Gastrocnemius medialis (tissue), 4 donors: Measurements from ENCODE around the gene SLC50A1. TPM values are rescaled to one million over a fixed set of nuclear protein-coding genes. Genes with fewer than 3 reads are reported as not detected.
A peak's percentile ranks its signal among the peaks of the same experiment; 100 is the strongest.

Experiments used
- ATAC-seq, 2 donors: fragments of 150-250 bp; one replicate each; pipeline ENCODE4 v1.9.1; 2016
- DNase-seq, 2 donors: peaks; one replicate each; pipeline ENCODE4 v3.0.0-alpha.2; 2019
- H3K27ac ChIP-seq, 4 donors: fragments of 200-600 bp; sonication (generic); 1 replicate in 1 of 4; 2 replicates in 3 of 4; pipeline ENCODE4 v1.5.1; 2016 to 2018; ENCODE audit warnings: mild to moderate bottlenecking in 2 of 4, moderate library complexity in 1 of 4
- H3K27me3 ChIP-seq, 3 donors: fragments of 200-600 bp; sonication (generic) in 2 of 3; 1 replicate in 1 of 3; 2 replicates in 2 of 3; pipeline versions ENCODE4 v1.5.1 to v1.6.0; 2016 to 2019; ENCODE audit warnings: mild to moderate bottlenecking in 1 of 3, moderate library complexity in 1 of 3
- H3K36me3 ChIP-seq, 2 donors: fragments of 200-600 bp; sonication (generic) in 1 of 2; one replicate each; pipeline ENCODE4 v1.5.1; 2017 to 2018
- H3K4me1 ChIP-seq, 2 donors: fragments of 200-600 bp; sonication (generic) in 1 of 2; one replicate each; pipeline ENCODE4 v1.5.1; 2016 to 2017; ENCODE audit warnings: mild to moderate bottlenecking in 2 of 2
- H3K4me3 ChIP-seq, 4 donors: fragments of 200-600 bp; sonication (generic) in 3 of 4; 1 replicate in 1 of 4; 2 replicates in 3 of 4; pipeline ENCODE4 v1.5.1; 2016 to 2019; ENCODE audit warnings: mild to moderate bottlenecking in 2 of 4
- H3K9me3 ChIP-seq, 3 donors: fragments of 200-600 bp; sonication (generic) in 2 of 3; 1 replicate in 1 of 3; 2 replicates in 2 of 3; pipeline ENCODE4 v1.5.1; 2016 to 2019
- CTCF ChIP-seq, 5 experiments: fragments of 450-650 bp in 3 of 5; fragments of 200-600 bp in 2 of 5; sonication (generic) in 2 of 5; IDR thresholded peaks in 4 of 5; conservative IDR thresholded peaks in 1 of 5; 1 replicate in 4 of 5; 2 replicates in 1 of 5; pipeline ENCODE4 v1.5.1; 2016 to 2019; ENCODE audit warnings: antibody characterized with exemption in 5 of 5, mild to moderate bottlenecking in 3 of 5, moderate library complexity in 3 of 5
- POLR2A ChIP-seq, 2 donors: fragments of 450-650 bp; IDR thresholded peaks; one replicate each; pipeline ENCODE4 v1.6.1; 2017; ENCODE audit warnings: antibody characterized with exemption in 2 of 2, mild to moderate bottlenecking in 2 of 2, moderate library complexity in 2 of 2
- in situ Hi-C, 4 donors: fragments of 200-750 bp; cut with MboI; loops; one replicate each; pipeline versions ENCODE4 v1.15.0 to v1.8.0; 2017; ENCODE audit warnings: low sequenced_read_pairs in 4 of 4
- intact Hi-C: fragments of 100-400 bp; cut with DNase I; formaldehyde crosslinking; loops from one replicate; pipeline ENCODE4 v1.15.1; 2023; ENCODE audit warnings: low total_unique reads
- total RNA-seq, 4 donors: library from RNA; depleted of rRNA; stranded (reverse); fragments of >200 nt; gene quantifications; one replicate each; pipeline versions ENCODE4 v1.1.0 to v1.2.3, GENCODE V29; 2016

Gene SLC50A1
- total RNA-seq, 4 donors from 2014 or later = 3.5 to 11.4 (median 8.2) TPM

GRCh38 chr1:155126556-155127104 is 9.0 kb upstream of the SLC50A1 start:
- TF ChIP-seq CTCF (IDR thresholded peaks at IDR 0.05 in 4 of 5, conservative IDR thresholded peaks at IDR 0.05 in 1 of 5) (no peak), POLR2A (IDR thresholded peaks at IDR 0.05) (no peak)
- peak in 1 of 2 donors; percentile 9 for ATAC-seq
- Histone ChIP-seq H3K27me3 (peaks cover 14 to 43% (median 34%) of the 10 kb centered on the region in 3 donors), H3K36me3 (peaks cover 0 to 5% of the 10 kb centered on the region in 2 donors), H3K4me3 (peak overlapping the region; percentile 64 to 88 (median 74)), H3K4me1 (peaks cover 11 to 44% of the 10 kb centered on the region in 2 donors), H3K27ac (peak overlapping the region; percentile 80 to 100 (median 88)), H3K9me3 (no peaks in the 10 kb centered on the region)
- intact Hi-C loops (no loop called here), in situ Hi-C loops (no loop called here)
- DNase-seq = no peak

DNA sequence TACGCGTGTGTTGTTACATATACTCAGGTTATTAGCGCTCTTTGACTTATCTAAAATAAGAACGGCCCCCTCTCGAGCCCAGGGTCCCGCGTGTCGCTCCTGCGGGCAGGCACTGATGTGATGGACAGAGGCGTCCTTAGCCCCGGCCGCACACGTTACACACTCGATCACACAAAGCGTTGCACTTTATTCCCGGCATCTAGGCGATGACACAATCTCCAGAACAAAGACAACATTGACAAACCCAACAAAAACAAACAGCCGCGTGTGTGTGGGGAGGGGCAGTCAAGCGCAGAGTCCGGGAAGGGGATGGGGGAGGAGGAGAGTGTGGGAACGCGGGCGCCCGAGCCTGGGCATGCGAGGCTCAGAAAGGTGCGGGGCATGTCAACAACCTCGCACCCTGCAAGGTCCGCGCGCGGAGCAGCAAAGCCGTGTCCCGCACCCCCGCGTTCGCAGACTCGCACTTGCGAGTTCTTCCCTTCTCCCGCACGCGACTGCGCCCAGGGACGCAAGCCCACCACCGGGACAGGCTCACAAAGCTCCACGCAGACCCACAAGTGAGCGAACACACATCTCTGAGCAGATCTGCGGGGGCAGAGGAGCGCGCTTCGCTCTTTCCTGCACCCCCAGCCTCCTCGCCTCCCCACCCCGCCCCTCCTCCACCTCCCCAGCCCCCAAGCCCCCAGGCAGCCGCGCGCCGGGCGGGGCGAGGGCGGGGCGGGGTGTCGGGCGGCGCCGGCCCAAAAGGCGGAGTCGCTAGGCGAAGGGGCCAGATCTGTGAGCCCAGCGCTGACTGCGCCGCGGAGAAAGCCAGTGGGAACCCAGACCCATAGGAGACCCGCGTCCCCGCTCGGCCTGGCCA is 8.3 kb upstream of the SLC50A1 start, which contains the start of gene EFNA1:
EFNA1 (plus strand) TSS at position 772 of the 862 bp plus-strand sequence. CDS start 102 bp downstream, outside the sequence.
- peak within 1 kb of the TSS; percentile 80 to 100 (median 88) for H3K27ac ChIP-seq
- H3K9me3 ChIP-seq = no peaks in the 10 kb centered on the region
- intact Hi-C loops = no loop called here
- in situ Hi-C loops = no loop called here
- DNase-seq (peak in 1 of 2 donors; percentile 32), ATAC-seq (peak; percentile 23)
- TF ChIP-seq CTCF (IDR thresholded peaks at IDR 0.05 in 4 of 5, conservative IDR thresholded peaks at IDR 0.05 in 1 of 5) (no peak), POLR2A (IDR thresholded peaks at IDR 0.05) (peak; percentile 61 to 70)
- H3K36me3 ChIP-seq = peaks cover 0 to 7% of the 10 kb centered on the region in 2 donors
- peaks cover 19 to 51% of the 10 kb centered on the region in 2 donors for H3K4me1 ChIP-seq
- H3K27me3 ChIP-seq = peaks cover 14 to 43% (median 34%) of the 10 kb centered on the region in 3 donors
- H3K4me3 ChIP-seq = peak within 1 kb of the TSS; percentile 64 to 88 (median 74)

GRCh38 chr1:155127967-155128754 is 7.5 kb upstream of the SLC50A1 start:
- Histone ChIP-seq H3K36me3 (peaks cover 0 to 7% of the 10 kb centered on the region in 2 donors), H3K27me3 (peaks cover 14 to 43% (median 34%) of the 10 kb centered on the region in 3 donors), H3K9me3 (no peaks in the 10 kb centered on the region), H3K4me3 (peak overlapping the region; percentile 64 to 88 (median 74)), H3K27ac (peak overlapping the region; percentile 80 to 100 (median 88)), H3K4me1 (peaks cover 25 to 52% of the 10 kb centered on the region in 2 donors)
- in situ Hi-C loops = no loop called here
- intact Hi-C loops = no loop called here
- ATAC-seq (no peak), DNase-seq (peak in 1 of 2 donors; percentile 17)
- TF ChIP-seq CTCF (IDR thresholded peaks at IDR 0.05 in 4 of 5, conservative IDR thresholded peaks at IDR 0.05 in 1 of 5) (no peak), POLR2A (IDR thresholded peaks at IDR 0.05) (no peak)

GRCh38 chr1:155128755-155129473 is 6.7 kb upstream of the SLC50A1 start:
- DNase-seq (no peak), ATAC-seq (peak; percentile 17 to 22)
- intact Hi-C loops = no loop called here
- in situ Hi-C loops = no loop called here
- peak; percentile 23 to 25 for TF ChIP-seq POLR2A (IDR thresholded peaks at IDR 0.05)
- TF ChIP-seq CTCF (IDR thresholded peaks at IDR 0.05 in 4 of 5, conservative IDR thresholded peaks at IDR 0.05 in 1 of 5) = no peak
- Histone ChIP-seq H3K9me3 (no peaks in the 10 kb centered on the region), H3K27me3 (peaks cover 14 to 43% (median 34%) of the 10 kb centered on the region in 3 donors), H3K36me3 (peaks cover 0 to 9% of the 10 kb centered on the region in 2 donors), H3K4me3 (peak overlapping the region; percentile 64 to 88 (median 74)), H3K4me1 (peaks cover 26 to 52% of the 10 kb centered on the region in 2 donors), H3K27ac (peak overlapping the region; percentile 80 to 100 (median 88))
